GM18519 (cell line): ENCODE data around the gene MCM9.

Experiments used
- ATAC-seq: cut with Tn5 transposase; IDR thresholded peaks from one replicate; pipeline ENCODE4 v1.9.1; 2021; ENCODE audit warnings: mild to moderate bottlenecking, moderate library complexity; ENCODE audit not compliant: unreplicated experiment, low FRiP score

MCM9 gene

DNA sequence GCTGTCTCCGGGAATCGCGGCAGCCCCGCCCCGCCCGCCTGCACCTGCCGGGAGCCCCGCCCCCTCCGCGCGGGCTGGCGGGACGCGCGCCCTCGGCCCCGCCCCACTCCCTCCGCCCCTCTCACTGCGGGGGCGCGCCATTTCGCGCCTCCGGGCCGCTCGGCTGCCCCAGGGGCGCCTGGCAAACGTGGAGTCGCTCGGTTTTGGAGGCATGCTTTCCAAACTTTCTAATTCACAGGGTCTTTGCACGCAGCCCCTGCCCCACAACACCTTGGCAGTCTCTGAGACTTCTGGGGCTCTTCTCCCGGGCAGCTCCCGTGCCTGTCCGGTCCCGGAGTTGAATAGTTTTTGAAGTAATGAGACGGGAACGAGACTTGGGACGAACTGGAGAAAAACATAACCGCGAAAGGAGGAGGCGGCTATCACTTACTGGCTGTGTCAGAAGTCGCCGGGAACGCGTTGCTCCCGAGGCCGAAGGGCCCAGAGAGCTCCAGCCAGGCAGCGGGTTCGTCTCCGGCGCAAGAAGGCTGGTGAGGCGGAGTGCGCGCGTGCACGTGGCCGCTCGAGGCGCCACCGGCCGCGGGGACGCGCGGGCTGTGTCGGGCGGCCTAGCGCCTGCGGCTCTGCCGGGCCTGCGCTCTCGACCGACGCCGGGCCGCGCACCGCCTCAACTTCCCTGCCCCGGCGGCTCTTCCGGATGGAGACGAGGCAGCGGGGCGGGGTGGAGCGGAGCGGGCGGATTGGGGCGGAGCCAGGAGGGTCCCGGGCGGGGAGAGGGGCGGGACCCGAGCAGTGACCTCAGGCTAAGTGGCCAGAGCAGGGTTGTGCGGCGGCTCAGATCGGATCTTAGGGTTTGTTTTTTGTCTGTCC is at the start of gene MCM9:
TSS of gene MCM9 (minus strand) at position 699 of the 870 bp plus-strand sequence. CDS start 3,436 bp downstream, outside the sequence.
- ATAC-seq, result peak; percentile 88

DNA sequence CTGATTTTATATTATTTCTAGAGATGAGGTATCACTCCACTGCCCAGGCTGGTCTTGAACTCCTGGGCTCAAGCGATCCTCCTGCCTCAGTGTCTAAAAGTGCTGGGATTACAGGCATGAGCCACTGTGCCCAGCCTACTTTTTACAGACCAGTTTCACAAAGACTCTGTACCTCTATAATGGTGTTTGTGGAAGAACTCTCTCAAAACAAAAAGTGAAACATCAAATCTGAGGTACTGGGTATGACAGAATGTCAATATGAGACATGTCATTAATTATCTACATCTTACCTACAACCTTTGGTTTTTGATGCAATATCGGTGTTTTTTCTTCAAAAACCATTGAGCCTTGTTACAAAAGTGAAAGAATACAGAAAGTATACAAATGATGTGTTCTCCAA is 49.4 kb upstream of the MCM9 start:
- ATAC-seq, result no peak

GRCh38 chr6:118982575-118982911 is 47.6 kb upstream of the MCM9 start:
- no peak for ATAC-seq

- ATAC-seq, result no peak
These were observed 47.1 kb upstream of the MCM9 start for GRCh38 chr6:118981884-118982574.

- no peak for ATAC-seq
These were observed 45.1 kb upstream of the MCM9 start for GRCh38 chr6:118980063-118980462.

GRCh38 chr6:118974790-118975189 is 39.8 kb upstream of the MCM9 start:
- no peak for ATAC-seq

GRCh38 chr6:118971682-118972081 is 36.7 kb upstream of the MCM9 start:
- ATAC-seq, result no peak

DNA sequence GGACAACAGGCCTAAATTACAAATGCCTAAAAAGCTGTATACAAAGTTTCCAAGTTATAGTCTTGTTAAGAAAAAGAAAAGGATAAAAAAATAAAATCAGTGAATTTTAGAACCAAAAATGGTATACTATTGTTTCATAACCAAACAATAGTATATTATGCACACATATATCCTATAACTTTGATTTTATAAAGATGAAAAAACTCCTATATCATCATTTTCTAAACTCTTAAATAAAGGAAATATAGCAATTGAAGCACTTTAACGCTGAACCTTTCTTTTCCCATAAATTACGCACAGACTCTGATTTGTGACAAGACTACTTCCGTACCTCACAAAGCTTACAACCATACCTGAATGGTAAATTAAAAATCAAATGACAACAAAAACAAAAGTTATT is 35.9 kb upstream of the MCM9 start:
- ATAC-seq, result no peak

- ATAC-seq, result no peak
These were observed 33.5 kb upstream of the MCM9 start for GRCh38 chr6:118968416-118968815.

DNA sequence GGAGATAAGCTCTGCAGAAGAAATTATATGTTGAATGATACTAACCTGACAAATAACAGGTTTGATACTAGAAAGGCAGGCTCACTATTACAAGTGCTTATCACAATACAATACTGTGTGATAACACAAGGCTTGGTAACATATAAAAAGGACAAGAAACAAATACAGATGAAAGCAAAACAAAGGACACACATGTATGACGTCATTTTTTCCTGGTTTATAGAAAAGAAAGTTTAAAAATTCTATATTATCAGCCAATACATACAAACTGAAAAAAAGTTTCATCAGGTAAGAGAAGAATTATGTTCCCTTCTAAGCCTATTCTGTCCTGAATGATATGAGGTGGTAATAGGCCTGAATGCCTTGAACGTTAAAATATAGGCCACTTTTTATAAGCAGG is 32.3 kb upstream of the MCM9 start:
- no peak for ATAC-seq

- ATAC-seq, result no peak
These were observed 30.9 kb upstream of the MCM9 start for GRCh38 chr6:118965843-118966370.

DNA sequence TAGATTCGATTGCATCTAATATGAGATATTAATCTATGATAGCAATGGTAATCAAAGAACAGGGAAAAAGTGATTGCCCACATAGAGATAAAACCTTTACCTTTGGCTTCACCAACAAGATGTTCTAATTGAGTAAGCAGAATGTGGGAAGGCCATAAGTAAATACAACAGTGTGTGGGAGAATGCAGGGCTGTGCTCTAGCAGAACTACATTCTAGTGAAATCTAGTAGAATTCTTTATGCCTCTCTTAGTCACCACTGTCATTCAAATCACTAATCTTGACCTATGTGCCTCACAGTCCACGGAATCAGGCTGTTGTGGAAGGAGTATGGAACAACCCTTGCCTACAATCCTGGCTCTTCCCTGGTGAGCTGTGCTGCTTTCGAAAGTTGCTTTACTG is 30.4 kb upstream of the MCM9 start:
- no peak for ATAC-seq

DNA sequence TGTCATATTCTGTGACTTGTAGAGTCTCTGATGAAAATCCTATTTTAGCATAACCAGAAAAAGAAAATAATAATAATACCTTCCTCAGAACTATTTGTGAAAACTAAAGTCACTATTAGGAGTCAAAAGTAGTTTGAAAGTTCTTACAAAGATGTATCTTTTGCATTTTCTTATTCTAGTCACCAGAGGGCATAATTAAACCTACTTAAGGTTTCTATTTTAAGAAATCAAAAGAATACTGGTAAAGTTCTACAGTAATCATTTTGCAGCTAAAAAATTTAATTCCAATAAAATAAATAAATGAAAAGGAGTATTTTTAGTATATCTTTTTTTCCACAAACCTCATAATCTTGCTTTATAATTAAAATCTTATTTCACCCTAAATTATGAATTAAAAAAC is 28.0 kb upstream of the MCM9 start:
- ATAC-seq, result no peak

DNA sequence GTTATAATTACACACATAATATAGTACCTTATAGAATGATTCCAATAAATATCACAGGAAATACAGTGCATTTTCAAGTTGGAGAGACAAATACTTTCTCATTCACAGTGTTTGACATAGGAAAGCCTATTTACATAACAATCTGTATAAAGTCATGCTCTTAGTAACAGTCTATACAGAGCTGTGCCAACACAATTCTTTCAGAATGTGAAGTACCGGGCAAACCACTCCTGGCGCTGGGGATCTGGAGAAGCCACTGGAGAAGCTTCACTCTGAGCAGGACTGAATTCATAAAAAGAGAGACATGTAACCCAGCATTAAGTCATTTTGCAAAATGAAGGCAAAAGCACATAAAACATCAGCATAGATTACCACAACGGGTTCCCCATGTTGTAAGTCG is 24.9 kb upstream of the MCM9 start:
- ATAC-seq, result no peak

GRCh38 chr6:118953391-118953790 is 18.4 kb upstream of the MCM9 start:
- ATAC-seq, result no peak

GRCh38 chr6:118952683-118953082 is 17.7 kb upstream of the MCM9 start:
- ATAC-seq, result no peak

DNA sequence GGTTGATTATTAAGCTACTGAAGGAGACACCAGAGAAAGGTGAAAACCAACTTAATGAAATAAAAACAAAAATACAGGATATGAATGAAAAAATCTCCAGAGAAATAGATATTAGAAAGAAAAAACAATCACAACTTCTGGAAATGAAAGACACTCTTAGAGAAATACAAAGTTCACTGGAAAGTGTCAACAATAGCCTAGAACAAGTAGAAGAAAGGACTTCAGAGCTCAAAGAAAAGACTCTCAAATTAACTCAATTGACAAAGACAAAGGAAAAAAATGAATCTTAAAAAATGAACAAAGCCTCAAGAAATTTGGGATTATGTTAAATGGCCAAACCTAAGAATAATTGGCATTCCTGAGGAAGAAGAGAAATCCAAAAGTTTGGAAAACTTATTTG is 10.3 kb upstream of the MCM9 start:
- no peak for ATAC-seq

DNA sequence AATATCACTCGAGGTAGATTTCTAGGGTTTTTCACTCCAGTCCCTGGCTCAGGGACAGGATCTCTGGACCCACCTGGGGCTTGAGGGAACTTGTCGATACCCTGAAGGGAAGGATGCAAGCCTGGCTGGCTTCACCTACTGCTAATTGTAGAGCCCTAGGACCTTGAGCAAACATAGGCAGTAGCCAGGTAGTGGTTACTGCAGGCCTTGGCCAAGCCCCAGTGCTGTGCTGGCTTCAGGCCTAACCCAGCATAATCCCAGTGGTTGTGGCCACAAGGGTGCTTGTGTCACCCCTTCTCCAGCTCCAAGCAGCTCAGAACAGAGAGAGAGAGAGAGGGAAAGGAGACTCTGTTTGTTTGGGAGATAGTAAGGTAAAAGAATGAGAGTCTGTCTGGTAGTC is 5.8 kb upstream of the MCM9 start:
- ATAC-seq, result no peak

GRCh38 chr6:118939683-118940082 is 4.7 kb upstream of the MCM9 start:
- no peak for ATAC-seq

GRCh38 chr6:118935978-118936703 is 1.2 kb upstream of the MCM9 start:
- ATAC-seq, result no peak

GRCh38 chr6:118935331-118935668 is 341 bp upstream of the MCM9 start:
- peak; percentile 14 for ATAC-seq
